CD4-positive, alpha-beta T cell treated with Interleukin-6 at 100 ng/mL for 8 hours (primary cell): ENCODE data around the gene TEKT5.
"Not testable (repeated sequence)": the region's sequence is repeated elsewhere in the genome, so short reads cannot be mapped to it uniquely, and the experiment has no call there.

ENCODE experiments used
- DNase-seq: peaks from one replicate; pipeline ENCODE4 v3.0.0-alpha.2; 2020; ENCODE audit warnings: mixed read lengths, low spot score

Gene TEKT5

GRCh38 chr16:10633429-10633828, 61.3 kb downstream of the TEKT5 start:
- DNase-seq, result not testable (repeated sequence)

- no peak for DNase-seq
These were observed 62.8 kb downstream of the TEKT5 start for GRCh38 chr16:10631886-10632285.

GRCh38 chr16:10629592-10629963, 65.2 kb downstream of the TEKT5 start:
- no peak for DNase-seq

- no peak for DNase-seq
These were observed 69.0 kb downstream of the TEKT5 start for GRCh38 chr16:10625595-10626357.

DNA sequence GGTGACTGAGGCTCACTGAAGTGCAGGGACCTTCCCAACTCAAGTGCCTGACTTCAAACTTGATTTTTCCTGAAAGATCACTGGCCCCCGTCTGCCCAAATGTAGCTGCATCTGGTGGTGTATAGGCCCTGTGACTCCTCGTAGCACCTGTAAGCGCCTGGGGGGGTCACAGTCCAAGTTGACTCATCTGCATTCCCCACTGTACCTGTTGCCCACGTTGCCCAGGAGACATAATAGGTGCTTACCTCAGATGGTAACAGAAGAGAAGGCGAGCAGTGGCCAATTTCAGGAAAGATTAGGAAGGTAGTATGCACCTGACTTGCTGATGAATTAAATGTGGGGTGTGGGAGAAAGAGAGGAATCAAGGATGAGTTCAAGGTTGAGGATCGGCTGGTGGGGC, 70.2 kb downstream of the TEKT5 start:
- no peak for DNase-seq

DNA sequence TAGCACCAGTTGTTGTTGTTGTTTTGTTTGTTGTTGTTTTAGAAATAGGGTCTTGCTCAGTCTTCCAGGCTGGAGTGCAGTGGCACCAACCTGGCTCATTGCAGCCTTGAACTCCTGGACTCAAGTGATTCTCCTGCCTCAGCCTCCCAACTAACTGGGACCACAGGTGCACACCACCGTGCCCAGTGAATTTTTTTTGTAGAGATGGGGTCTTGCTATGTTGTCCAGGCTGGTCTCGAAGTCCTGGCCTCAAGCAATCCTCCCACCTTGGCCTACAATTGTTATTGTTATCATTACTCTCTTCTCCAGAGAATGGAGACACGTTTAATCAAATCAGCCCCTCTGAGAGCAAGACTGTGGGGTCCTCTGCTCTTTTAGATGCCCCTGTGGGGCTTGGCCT, 71.7 kb downstream of the TEKT5 start:
- no peak for DNase-seq

GRCh38 chr16:10622036-10622921, 72.5 kb downstream of the TEKT5 start:
- no peak for DNase-seq

GRCh38 chr16:10621216-10621949, 73.3 kb downstream of the TEKT5 start:
- DNase-seq, result not testable (repeated sequence)

- DNase-seq, result no peak
These were observed 74.6 kb downstream of the TEKT5 start for GRCh38 chr16:10620120-10620519.

DNA sequence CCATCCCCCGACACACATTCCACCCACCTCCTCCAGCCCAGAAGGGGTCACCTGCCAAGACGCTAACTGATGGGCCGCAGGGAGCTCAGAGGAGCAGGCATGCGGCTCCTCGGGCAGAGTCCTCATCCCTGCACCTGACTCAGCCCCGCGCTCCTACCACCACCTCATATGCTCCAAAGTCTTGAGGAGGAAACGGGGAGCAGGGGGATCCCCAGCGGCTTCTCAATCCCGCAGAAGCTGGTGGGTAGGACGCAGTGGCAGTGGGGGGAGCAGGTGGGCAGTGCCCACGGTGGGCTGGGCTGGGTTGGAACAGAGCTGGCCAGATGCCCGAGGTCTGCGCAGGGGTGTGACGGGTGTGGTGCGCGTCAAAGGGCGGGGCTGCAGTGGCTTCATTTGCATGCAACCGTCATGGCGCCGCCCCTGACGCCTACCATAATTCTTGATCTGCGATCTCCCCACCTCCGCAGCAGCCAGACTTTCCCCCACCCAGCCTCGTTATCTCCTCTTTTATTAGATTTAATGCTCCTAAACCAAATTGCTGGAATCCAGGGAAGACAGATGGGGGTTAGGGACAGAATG, 75.4 kb downstream of the TEKT5 start:
- DNase-seq, result no peak

DNA sequence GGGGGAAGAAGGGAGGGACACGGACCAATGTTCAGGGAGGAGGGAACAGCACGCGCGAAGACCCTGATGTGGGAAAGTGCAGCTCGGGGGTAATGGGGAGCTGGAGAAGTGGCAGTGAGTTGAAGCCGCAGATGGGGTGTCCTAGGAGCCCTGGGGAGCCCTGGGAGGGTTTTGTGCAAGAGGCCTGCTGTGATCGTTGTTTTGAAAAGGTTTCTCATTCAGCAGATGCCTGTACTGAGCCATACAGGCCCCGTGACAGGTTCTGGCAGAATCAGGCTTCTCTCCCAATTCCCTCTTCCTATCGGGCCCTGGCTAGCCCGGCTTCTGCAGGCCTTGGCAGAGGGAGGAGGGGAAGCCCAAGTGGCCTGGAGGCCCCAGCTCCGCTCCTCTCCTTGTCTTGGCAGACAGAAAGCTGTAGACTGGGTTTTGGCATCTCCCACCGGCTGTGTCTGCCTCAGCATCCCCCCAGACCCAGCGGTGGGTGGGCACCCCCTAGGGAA, 76.0 kb downstream of the TEKT5 start:
- DNase-seq, result no peak

DNA sequence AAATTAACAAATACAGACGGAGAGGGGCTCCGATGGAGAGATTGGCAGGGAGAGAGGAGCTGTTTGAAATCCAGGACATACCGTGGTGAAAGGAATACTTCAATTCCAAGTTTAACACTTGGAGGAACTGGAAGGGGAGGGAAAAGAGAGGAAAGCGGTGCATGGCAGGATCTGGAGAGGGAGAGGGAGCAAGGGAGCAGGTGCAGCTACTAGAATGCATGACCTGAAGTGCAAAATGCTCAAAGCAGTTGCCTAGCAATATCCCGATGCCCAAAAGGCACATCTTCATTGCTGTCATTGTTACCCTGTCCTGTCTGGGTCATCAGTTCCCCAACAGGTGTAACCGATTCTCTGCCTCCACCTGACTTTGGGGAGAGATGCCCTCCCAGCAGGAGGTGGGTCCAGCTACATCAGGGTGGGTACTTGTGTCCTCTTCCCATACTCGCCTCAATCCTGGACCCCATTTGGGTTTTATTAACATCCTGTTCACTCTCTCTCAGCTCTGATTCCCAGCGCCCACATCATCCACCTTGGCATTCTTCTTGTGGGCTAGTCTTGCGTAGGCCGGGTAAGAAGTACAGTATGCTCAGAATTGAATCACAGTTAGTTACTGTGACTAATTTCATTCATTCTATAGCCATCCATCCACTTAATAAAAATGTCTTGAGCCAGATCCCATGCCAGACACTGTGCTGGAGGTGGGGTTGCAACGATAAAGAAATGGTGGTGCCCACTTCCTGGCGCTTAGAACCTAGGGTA, 76.9 kb downstream of the TEKT5 start:
- DNase-seq, result no peak

- DNase-seq, result no peak
These were observed 77.7 kb downstream of the TEKT5 start for GRCh38 chr16:10616756-10617640.

DNA sequence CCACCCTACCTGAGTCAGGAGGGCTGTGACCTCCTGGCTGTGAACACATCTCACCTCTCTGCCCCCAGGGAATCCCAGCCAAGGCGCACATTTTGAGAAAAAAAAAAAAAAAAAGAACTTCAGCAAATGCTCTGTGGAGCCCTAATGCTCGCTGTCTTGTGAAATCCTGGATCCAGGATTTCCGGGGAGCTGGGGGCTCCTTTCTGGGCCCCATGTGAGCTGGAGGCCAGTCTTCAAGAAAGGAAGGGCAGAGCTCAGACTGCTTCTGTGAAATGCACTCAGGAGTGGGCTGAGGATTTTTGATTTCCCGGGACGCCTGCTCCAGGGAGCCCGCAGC, 78.3 kb downstream of the TEKT5 start:
- DNase-seq, result no peak

- no peak for DNase-seq
These were observed 80.0 kb downstream of the TEKT5 start for GRCh38 chr16:10614685-10615084.

DNA sequence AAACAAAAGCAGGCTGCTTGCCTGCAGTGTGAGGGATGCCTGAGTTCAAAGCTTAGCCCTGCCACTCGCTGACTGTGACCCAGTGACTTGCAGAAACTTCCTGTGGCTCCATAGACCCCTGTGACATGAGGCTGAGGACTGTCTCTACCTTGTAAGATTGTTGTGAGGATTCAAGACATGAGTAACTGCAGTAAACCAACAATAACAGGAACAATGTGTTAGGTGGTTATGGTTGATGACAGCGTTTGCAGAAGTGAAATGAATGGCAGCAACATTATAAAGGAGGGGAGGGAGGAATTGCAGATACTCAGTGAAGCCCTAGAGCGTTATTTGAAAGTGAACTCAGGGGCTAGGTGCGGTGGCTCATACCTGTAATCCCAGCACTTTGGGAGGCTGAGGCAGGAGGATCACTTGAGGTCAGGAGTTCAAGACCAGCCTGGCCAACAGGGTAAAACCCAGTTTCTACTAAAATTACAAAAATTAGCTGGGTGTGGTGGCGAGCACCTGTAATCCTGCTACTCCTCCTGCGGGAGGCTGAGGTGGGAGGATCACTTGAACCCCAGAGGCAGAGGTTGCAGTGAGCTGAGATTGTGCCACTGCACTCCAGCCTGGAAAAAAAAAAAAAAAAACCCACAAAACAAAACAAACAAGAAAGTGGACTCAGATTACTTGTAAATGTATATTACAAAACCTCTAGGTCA, 80.8 kb downstream of the TEKT5 start:
- DNase-seq, result no peak

DNA sequence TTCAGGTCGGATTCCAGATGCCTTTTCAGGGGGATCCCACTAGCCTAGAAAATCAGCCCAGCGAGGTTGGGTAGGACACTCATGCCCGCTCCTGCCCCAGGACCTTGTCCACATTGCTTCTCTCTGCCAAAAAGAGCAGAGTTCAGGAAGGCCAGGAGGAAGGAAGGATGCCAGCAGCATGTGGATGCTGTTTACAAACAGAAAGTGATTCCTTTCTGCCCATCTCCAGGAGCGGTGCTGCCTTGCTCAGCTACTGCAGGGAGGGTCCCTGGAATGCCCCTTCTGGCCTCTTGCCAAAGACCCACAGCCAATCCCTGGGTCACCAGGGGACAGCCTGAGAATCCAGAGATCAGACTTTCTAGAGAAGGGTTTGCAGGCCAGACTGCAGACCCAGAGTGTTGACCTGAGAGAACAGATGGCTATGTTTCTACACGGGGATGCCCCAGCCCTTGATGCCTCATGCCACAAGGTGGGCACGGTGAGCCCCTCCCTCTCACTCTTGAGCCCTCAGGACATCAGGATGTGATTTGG, 82.0 kb downstream of the TEKT5 start:
- no peak for DNase-seq

- no peak for DNase-seq
These were observed 82.8 kb downstream of the TEKT5 start for GRCh38 chr16:10611825-10612342.

DNA sequence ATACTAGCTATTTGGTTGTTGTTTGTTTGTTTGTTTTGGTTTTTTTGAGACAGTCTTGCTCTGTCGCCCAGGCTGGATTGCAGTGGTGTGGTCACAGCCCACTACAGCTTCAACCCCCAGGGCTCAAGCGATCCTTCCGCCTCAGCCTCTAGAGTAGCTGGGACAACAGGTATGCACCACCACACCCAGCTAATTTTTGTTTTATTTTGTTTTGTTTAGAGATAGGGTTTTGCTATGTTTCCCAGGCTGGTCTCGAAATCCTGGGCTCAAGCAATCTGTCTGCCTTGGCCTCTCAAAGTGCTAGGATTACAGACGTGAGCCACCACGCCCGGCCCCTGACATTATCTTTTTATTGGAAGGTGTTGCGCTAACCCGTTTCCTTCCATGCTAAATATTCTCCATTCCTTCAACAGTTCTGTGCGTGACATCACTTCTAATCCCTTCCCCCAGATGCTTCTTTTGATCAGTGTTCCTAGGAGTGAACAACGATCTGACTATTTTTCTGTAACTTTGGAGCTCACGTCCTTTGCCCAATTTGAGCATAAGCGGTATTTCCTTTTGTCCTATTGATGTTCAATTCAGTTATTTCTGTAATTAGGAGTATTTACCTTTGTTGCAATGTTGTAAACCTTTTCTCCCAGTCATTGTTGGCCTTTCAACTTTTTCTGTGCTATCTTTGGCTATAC, 84.1 kb downstream of the TEKT5 start:
- DNase-seq, result no peak
